Heart left ventricle (tissue), 13 donors: ENCODE results near the gene GPR173.

Experiments
- POLR2A ChIP-seq, 2 donors: fragments of 450-650 bp; IDR thresholded peaks; one replicate each; pipeline ENCODE4 v1.6.1; 2017; ENCODE audit warnings: antibody characterized with exemption in 2 of 2, mild to moderate bottlenecking in 2 of 2, moderate library complexity in 2 of 2
- TF ChIP-seq, protein P1 (sequence below), 12 donors: fragments of 200-600 bp; sonication (generic) in 4 of 12; IDR thresholded peaks; one replicate each; pipeline versions ENCODE4 v1.5.0 to v1.8.0; 2018 to 2022; ENCODE audit warnings: antibody characterized with exemption in 12 of 12, mild to moderate bottlenecking in 5 of 12
- donor health status: ischemic (EF 13 %, LVEDD 7.1; RV severe dilation, severe dysfunction).
- donor health status: DM: no; HTN: yes; CAD: no.
- donor health status: DM: no; HTN: no; CAD: no.
- donor health status: ischemic (EF 25% LVEDD 6.9; RV normal size, moderate dysfunction).
- donor health status: ischemic (EF 25% LVEDD 5.7; RV mildly dilated, moderate dysfunction).
- donor health status: ischemic (EF 35%, LVEDD 5.7; RV mildly dilated, moderate dysfunction).
- donor health status: nonischemic (EF 11% LVEDD 7.7; RV severe dilation, severe dysfunction).
- donor health status: DM: yes; HTN: yes; CAD: no.
- donor health status: PGD.
- donor health status: ischemic (EF 29% LVEDD 5.4; RV normal size, mild dysfunction).
- donor health status: nonischemic (EF 23%, LVEDD 6.1; RV moderate dilation, normal function).

DNA sequence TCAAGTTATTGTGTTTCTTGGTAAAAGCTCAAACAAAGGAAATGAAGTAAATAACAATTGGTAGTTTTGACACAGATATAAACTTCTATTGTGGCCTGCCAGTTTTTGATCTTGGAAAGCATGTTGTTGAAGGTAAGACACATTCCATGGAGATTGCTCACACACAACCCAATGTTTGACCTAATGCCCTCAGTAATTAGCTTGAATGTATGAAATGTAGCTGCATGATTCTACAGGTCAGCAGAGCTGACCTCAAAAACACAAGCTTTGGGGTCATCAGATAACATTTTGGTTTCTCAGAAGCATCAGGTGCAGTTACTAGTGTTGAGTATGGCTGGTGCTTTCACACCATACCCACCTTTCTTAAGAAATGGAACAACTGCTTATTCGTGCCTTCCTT lies 16.5 kb downstream of the GPR173 start:
- TF ChIP-seq, protein P1, sequence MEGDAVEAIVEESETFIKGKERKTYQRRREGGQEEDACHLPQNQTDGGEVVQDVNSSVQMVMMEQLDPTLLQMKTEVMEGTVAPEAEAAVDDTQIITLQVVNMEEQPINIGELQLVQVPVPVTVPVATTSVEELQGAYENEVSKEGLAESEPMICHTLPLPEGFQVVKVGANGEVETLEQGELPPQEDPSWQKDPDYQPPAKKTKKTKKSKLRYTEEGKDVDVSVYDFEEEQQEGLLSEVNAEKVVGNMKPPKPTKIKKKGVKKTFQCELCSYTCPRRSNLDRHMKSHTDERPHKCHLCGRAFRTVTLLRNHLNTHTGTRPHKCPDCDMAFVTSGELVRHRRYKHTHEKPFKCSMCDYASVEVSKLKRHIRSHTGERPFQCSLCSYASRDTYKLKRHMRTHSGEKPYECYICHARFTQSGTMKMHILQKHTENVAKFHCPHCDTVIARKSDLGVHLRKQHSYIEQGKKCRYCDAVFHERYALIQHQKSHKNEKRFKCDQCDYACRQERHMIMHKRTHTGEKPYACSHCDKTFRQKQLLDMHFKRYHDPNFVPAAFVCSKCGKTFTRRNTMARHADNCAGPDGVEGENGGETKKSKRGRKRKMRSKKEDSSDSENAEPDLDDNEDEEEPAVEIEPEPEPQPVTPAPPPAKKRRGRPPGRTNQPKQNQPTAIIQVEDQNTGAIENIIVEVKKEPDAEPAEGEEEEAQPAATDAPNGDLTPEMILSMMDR (IDR thresholded peaks at IDR 0.05): no peak
- TF ChIP-seq POLR2A (IDR thresholded peaks at IDR 0.05): no peak
